Coronary artery (tissue), 2 donors: ENCODE measurements around the gene CFP.

Experiments used
- DNase-seq: peaks from one replicate; pipeline ENCODE4 v3.0.0-alpha.2; 2017; ENCODE audit warnings: low spot score
- H3K27ac ChIP-seq, 2 donors: fragments of 200-600 bp; sonication (generic); one replicate each; pipeline ENCODE4 v1.5.1; 2016 to 2019
- H3K4me3 ChIP-seq: fragments of 200-600 bp; sonication (generic); 2 replicates; pipeline ENCODE4 v1.5.1; 2016; ENCODE audit warnings: mild to moderate bottlenecking, moderate library complexity
- TF ChIP-seq, protein P1 (sequence below): fragments of 200-600 bp; sonication (generic); IDR thresholded peaks from one replicate; pipeline ENCODE4 v1.5.1; 2019; ENCODE audit warnings: antibody characterized with exemption

CFP gene

DNA sequence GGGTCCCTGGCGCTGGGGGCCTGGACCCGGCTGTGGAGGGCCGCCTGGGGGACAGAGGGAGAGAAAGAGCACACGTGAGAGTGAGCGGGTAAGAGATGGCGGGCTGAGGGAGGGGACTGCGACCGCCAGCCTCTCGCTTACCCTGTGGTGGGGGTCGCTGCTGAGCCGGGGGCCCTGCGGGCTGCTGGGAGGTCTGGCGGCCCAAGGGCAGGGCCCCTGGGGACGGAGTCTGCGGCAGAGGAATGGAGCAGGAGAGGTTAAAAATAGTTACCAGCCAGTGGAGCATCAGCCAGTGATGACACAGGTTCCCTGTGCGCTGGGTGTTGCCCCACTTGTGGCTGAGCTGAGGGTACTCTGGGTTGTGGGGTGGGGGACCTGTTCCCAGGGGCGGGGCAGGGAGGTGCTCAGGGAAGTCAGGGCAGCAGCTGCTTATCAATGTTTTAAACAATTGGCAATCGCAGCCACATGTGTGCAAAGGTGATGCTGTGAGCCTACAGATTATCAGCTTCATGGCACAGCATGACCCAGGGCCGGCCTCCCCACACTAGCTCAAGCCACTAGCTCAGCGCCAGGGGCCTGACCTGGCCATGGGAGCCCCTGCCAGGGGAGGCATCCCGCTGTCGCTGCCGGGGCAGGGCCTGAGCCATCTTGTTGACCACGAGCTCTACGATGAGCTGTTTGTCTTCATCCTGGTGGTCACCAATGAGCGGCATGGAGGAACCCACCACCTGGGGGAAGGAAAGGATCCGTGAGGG lies 55.0 kb downstream of the CFP start:
- DNase-seq: no peak
- H3K4me3 ChIP-seq: peak overlapping the region; percentile 67
- TF ChIP-seq, protein P1, sequence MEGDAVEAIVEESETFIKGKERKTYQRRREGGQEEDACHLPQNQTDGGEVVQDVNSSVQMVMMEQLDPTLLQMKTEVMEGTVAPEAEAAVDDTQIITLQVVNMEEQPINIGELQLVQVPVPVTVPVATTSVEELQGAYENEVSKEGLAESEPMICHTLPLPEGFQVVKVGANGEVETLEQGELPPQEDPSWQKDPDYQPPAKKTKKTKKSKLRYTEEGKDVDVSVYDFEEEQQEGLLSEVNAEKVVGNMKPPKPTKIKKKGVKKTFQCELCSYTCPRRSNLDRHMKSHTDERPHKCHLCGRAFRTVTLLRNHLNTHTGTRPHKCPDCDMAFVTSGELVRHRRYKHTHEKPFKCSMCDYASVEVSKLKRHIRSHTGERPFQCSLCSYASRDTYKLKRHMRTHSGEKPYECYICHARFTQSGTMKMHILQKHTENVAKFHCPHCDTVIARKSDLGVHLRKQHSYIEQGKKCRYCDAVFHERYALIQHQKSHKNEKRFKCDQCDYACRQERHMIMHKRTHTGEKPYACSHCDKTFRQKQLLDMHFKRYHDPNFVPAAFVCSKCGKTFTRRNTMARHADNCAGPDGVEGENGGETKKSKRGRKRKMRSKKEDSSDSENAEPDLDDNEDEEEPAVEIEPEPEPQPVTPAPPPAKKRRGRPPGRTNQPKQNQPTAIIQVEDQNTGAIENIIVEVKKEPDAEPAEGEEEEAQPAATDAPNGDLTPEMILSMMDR: no peak
- H3K27ac ChIP-seq: peak overlapping the region; percentile 41 to 87

DNA sequence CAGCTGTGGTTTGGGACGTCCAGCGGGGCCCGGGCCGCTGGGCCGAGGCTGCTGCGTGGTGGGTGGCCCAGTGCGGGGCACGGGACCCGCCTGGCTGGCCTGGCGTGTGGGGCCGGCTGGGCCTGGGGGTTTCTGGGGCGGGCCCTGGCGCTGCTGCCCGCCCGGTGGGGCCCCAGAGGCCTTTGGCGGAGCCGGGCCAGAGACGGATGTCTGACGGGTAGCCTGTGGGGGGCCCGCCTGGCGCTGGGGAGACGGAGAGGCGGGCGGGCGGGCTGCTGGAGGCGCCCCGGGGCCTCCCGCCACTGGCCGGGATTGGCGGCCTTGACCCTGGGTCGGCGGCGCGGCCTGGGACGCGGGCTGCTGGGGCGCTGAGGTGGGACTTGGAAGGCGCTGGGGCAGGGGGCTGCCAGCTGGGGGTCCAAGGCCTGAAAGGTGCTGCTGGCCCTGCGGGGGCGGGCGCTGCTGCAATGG lies 55.6 kb downstream of the CFP start:
- no peak for DNase-seq
- TF ChIP-seq, protein P1: no peak
- Histone ChIP-seq H3K4me3 (peak overlapping the region; percentile 67), H3K27ac (peak overlapping the region; percentile 41 to 87)

DNA sequence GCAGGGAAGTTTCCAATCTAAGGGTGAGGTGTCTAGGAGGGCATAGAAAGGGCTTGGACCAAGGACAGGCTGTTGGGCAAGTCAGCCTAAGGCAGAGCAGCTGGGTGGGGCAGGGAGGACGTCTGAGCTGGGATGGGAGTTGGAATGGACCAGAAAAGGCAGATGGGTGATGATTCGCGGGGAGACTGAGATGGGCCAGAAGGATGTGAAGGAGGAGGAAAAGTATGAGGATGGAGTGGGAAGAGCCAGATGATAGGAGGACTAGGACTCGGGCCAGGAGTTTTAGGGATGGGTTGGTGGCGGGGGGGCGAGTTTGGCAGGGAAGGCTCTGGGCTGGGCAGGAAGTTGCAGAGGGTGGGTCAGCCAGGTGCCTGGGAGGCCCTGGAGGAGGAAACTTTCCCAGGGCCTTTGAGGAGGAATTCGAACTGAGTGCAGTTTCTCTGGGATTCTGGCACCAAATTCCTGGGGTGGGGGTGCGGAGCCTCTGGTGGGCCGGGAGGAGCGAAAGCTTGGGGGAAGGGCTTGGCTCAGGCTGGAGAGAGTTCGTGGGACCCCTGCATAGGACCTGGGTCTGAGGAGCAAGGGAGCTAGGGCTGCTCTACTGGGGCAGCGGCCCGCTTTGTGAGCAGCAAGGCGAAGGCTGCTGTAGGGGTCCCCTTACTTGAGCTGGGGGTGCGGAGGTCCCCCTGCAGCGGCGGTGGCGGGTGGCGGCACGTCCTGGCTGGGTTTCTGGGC lies 56.2 kb downstream of the CFP start:
- TF ChIP-seq, protein P1: no peak
- peak overlapping the region; percentile 41 to 87 for H3K27ac ChIP-seq
- peak overlapping the region; percentile 67 for H3K4me3 ChIP-seq
- DNase-seq: no peak
